NCI-H128 (cell line): ENCODE measurements around the gene EVC.

Experiments used
- DNase-seq: peaks from one replicate; lab custom pipeline; 2025; ENCODE audit not compliant: unreplicated experiment; lab: John Stamatoyannopoulos, UW

Gene EVC

DNA sequence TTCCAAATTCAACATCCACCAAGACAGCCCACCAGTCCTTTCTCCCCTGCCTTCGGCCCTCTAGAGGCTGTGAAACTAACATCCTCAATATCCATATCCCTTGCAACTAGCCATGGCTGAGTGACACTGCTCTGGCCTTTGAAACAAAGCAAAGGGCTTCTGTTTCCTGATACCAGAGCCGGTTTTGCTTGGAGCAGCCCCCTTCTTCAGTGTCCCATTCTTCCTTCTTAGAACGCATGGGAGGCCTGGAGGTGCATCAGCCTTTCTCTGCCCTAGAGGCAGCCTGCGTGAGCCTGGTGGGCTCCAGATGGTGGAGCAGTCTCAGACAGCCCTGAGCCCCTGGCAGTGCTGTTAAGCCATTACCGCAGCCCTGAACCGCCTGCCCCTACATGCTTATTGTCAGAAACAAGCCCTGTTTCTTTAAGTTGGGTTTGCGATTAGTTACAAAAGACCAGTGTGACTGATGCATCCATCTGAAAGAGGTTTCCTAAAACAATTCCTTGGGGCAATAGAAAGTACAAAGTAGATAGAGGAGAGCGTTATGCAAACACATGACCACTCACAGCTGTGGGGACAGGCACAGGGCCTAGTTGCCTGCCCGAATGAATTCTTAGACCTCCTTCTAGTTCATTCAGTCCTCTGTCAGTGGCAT lies 74.1 kb downstream of the EVC start:
- no peak for DNase-seq

- DNase-seq = no peak
Measured at GRCh38 chr4:5785806-5786680, 75.0 kb downstream of the EVC start.

DNA sequence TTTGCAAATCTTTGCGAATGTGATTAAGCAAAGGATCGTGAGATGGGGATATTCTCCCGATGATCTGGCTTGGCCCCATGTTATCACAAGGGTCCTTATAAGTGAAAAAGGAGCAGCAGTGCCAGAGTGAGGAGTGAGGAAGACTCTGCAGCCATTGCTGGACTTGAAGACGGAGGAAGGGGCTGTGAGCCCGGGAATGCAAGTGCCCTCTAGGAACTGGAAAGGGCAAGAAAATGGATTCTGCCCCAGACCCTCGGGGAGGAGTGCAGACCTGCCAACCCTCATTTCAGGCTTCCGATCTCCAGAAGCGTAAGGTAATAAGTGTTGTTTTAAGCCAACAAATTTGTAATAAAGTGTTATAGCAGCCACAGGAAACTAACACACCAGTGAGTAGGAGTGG lies 76.3 kb downstream of the EVC start:
- no peak for DNase-seq

DNA sequence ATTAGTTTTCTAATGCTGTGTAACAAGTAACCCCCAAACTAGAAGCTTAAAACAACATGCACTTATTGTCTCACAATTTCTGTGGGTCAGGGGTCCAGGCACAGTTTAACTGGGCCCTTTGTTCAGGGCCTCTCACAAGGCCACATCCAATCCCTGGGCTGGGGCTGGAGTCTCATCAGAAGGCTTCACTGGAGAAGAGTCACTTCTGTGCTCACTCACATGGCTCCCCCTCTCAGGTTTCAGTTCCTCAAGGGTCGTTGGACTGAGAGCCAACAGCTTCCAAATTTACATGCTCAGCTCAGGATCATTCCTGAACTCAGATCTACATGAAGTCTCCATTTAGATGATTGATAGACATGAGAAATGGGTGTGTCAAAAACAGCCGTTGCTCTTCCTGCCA lies 77.1 kb downstream of the EVC start:
- DNase-seq = no peak

DNA sequence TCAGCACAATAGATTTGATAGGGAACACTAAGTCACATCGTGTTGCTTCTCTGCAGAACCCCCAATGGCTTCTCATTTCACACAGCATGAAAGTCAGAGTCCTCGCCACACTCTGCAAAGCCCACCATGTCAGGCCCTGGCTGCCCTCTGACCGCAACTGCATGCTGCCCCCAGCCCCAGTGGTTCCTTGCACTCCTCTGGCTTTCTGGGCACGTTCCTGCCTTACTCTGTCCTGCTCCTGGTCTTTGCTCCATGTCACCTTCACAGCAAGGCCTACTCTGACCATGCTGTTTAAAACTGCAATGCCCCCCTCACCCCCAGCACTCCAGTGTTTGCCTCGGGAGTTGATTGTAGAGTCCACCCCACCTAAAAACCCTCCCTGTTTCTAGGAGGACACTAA lies 78.1 kb downstream of the EVC start:
- DNase-seq = no peak

DNA sequence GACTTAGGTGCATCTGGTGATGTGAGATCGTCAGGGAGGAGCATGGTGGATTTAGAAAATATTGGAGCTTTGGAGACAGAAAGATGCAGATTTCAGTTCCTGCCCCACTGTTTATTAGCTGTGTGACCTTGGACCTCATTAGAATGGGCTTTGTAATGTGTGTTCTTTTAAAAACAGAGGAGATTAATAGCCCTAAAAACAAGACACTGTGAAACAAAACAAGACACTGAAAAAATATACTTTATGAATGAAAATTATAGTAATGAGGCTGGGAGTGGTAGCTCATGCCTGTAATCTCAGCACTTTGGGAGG lies 79.5 kb downstream of the EVC start:
- no peak for DNase-seq

GRCh38 chr4:5791654-5792053 lies 80.7 kb downstream of the EVC start:
- DNase-seq = no peak

GRCh38 chr4:5793514-5793913 lies 82.5 kb downstream of the EVC start:
- DNase-seq = no peak

DNA sequence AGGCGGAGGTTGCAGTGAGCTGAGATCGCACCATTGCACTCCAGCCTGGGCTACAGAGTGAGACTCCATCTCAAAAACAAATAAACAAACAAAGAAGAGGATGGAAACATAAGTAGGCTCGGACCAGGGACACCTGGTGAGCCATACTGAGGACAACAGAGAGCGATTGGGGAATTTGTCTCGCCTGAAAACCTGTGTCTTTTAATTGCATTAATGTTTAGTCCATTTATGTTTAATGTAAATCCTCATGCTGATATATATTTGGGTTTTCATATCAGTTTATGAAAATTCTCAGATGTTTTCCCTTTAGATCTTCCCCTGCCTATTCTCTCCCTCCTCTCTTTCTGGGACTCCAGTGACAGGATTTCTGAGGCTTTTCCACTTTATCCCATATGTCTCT lies 84.6 kb downstream of the EVC start:
- DNase-seq = no peak

- no peak for DNase-seq
Measured at GRCh38 chr4:5796976-5797375, 86.0 kb downstream of the EVC start.

DNA sequence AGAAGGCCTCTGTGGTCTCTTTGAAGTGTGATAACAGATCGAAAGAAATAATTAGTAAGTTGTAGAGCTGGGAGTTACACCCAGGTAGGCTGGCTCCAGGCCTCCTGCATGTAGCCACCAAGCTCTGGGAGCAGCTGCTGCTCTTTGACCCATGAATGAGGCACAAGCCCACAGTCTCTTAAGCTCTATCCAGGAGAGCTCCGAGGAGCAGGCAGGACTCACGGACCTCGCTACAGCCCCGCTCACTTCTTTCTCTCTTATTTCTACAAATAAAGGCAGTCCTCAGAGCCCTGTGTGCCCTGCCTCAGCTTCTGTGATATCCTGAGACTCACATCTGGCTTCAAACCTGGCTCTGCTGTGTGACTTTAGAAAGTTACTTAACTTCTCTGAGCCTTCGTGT lies 86.9 kb downstream of the EVC start:
- no peak for DNase-seq

GRCh38 chr4:5798462-5798861 lies 87.5 kb downstream of the EVC start:
- DNase-seq = no peak

DNA sequence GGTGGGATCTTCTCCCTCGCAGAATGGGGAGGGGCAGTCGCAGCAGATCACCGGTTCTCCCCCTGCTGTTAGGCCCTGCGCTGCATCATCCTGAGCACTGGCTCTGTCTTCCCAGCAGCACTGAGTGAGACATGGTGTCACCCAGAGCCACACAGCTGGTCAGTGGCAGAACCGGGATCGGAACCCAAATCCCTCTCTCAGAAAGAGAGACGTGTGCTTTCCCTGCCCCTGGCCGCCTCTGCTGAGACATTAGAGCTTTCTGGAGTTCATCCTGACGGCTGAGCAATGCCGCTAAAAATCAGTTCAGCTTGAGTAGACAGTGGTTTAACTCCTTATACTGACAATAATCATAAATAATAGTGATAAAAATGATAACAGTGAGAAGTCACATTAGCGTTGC lies 87.9 kb downstream of the EVC start:
- DNase-seq = no peak

- DNase-seq = no peak
Measured at GRCh38 chr4:5799406-5799805, 88.4 kb downstream of the EVC start.

- no peak for DNase-seq
Measured at GRCh38 chr4:5800496-5800895, 89.5 kb downstream of the EVC start.

DNA sequence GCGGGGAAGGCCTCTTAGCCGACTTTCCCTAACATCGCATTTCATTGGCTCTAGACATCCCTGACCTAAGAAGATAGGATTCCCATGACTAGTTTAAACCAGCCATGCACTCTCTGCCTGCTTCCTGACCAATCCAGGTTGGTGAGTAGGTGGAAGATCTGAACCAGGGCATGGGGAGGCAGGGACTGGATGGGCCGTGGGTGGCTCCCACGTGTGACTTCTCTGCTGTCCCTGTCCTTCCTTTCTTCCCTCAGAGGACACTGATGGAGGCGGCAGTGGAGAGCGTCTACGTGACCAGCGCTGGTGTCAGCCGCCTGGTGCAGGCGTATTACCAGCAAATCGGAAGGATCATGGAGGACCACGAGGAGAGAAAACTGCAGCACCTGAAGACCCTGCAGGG lies 90.7 kb downstream of the EVC start:
- no peak for DNase-seq

DNA sequence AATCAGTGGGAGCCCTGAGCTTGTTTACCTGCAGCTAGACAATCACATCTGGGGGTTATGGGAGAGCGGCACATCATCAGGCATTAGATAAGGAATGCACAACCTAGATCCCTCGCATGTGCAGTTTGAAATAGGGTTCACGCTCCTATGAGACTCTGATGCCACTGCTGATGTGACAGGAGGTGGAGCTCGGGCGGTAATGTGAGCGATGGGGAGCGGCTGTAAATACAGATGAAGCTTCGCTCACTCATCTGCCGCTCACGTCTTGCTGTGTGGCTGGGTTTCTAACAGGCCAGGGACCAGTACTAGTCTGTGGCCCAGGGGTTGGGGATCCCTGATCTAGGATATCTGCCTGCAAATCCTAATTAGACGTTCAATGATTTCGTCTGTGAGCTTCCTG lies 91.6 kb downstream of the EVC start:
- no peak for DNase-seq

GRCh38 chr4:5804656-5805055 lies 93.7 kb downstream of the EVC start:
- no peak for DNase-seq

GRCh38 chr4:5805270-5805669 lies 94.3 kb downstream of the EVC start:
- DNase-seq = no peak

DNA sequence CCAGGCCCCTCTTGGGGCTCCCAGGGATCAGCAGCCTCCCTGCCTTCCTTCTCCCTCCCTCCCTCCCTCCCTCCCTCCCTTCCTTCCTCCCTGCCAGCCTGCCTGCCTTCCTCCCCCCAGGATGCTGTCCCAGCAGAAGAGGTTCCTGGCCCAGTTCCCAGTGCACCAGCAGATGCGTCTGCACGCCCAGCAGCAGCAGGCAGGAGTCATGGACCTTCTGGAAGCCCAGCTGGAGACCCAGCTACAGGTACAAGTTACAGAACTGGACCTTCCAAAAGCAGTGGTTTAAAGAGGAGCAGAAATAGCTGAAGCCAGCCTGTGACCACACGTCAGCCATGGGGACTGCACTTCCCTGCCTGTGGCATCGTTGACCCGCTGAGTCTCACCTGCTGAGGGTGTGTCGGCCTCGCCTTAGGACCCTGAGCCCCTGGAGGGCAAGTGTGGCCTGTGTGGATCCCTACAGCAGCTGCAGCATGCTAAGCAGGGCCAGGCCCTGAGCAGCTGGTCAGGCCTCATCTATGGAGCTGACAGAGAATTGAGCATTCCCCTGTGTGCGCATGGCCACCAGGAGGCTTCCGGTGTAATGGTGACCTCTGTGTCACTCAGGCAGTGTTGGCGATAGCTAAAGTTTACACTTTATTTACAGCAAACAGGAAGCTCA lies 97.2 kb downstream of the EVC start:
- no peak for DNase-seq

- DNase-seq = no peak
Measured at GRCh38 chr4:5809216-5809776, 98.3 kb downstream of the EVC start.

DNA sequence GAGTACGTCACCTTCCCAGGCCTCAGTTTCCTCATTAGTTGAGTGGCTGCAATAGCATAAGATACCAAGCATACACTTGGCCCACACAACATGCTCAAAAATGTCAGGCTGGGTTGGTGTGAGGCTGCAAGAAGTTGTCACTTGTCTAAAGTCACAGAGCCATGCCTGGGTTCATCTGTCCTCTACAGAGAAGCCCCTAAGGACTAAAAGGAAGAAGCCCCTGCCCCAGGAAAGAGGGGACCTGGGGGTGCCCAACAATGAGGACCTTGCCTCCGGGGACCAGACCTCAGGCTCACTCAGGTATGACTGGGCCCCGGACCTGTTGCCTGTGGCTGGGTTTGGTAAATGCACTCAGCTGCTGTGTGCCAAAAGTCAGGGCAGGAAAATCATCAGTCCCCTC lies 99.2 kb downstream of the EVC start:
- no peak for DNase-seq
